ENCODE measurements around the gene ENPP7.

- TF ChIP-seq CTCF (IDR thresholded peaks at IDR 0.05) (no peak), POLR2A (IDR thresholded peaks at IDR 0.05) (no peak)
These were observed 1.8 kb upstream of the ENPP7 start for GRCh38 chr17:79728908-79729471.
